Measurements from ENCODE around the gene SOHLH2. TPM values are rescaled to one million over a fixed set of nuclear protein-coding genes. Genes with fewer than 3 reads are reported as not detected.

Gene SOHLH2
- total RNA-seq, 2 donors from 2014 or later, result not detected

GRCh38 chr13:36125841-36126240, 88.5 kb downstream of the SOHLH2 start:
- no peak overlapping the region for H3K4me3 ChIP-seq
- no peaks in the 10 kb centered on the region for H3K27me3 ChIP-seq (replicated peaks; ENCODE audit: insufficient read depth)
- no peak for DNase-seq (ENCODE audit: low spot score)
- ATAC-seq (ENCODE audit: insufficient number of reproducible peaks, low FRiP score, low read depth), result no peak
- no peaks in the 10 kb centered on the region for H3K9me3 ChIP-seq
- H3K36me3 ChIP-seq, result no peaks in the 10 kb centered on the region
- peaks cover 0 to 17% of the 10 kb centered on the region in 2 donors for H3K4me1 ChIP-seq (ENCODE audit: control insufficient read depth in 1 of 2, low read depth in 2 of 2)
- TF ChIP-seq, protein P1, sequence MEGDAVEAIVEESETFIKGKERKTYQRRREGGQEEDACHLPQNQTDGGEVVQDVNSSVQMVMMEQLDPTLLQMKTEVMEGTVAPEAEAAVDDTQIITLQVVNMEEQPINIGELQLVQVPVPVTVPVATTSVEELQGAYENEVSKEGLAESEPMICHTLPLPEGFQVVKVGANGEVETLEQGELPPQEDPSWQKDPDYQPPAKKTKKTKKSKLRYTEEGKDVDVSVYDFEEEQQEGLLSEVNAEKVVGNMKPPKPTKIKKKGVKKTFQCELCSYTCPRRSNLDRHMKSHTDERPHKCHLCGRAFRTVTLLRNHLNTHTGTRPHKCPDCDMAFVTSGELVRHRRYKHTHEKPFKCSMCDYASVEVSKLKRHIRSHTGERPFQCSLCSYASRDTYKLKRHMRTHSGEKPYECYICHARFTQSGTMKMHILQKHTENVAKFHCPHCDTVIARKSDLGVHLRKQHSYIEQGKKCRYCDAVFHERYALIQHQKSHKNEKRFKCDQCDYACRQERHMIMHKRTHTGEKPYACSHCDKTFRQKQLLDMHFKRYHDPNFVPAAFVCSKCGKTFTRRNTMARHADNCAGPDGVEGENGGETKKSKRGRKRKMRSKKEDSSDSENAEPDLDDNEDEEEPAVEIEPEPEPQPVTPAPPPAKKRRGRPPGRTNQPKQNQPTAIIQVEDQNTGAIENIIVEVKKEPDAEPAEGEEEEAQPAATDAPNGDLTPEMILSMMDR (IDR thresholded peaks at IDR 0.05), result no peak
- H3K27ac ChIP-seq, result no peak overlapping the region

- DNase-seq (ENCODE audit: low spot score) (no peak), ATAC-seq (ENCODE audit: insufficient number of reproducible peaks, low FRiP score, low read depth) (no peak)
- Histone ChIP-seq H3K27me3 (replicated peaks; ENCODE audit: insufficient read depth) (no peaks in the 10 kb centered on the region), H3K36me3 (no peaks in the 10 kb centered on the region), H3K4me3 (no peak overlapping the region), H3K4me1 (ENCODE audit: control insufficient read depth in 1 of 2, low read depth in 2 of 2) (peaks cover 0 to 9% of the 10 kb centered on the region in 2 donors), H3K27ac (no peak overlapping the region), H3K9me3 (no peaks in the 10 kb centered on the region)
- TF ChIP-seq, protein P1 (IDR thresholded peaks at IDR 0.05), result no peak
Observed at GRCh38 chr13:36124236-36124822, 90.0 kb downstream of the SOHLH2 start.

Other genes starting within 250 kb of the SOHLH2 start
- gene DCLK1, start 83.2 kb downstream of the SOHLH2 start, total RNA-seq, result 10 to 100 TPM; 25.6 to 27.8 TPM
- not detected for gene CCDC169, start 83.3 kb upstream of the SOHLH2 start, total RNA-seq
- 100 to 1,000 TPM in 1 of 2 donors, 10 to 100 TPM in 1; 86.8 to 116 TPM for gene SPART, start 131.8 kb upstream of the SOHLH2 start, total RNA-seq
- gene CCNA1, start 217.9 kb upstream of the SOHLH2 start, total RNA-seq, result 1 to 10 TPM in 1 of 2 donors, under 1 TPM in 1; 0.41 to 1.1 TPM